B cell (primary cell): Measurements from ENCODE around the gene BUB1B.

Experiments used
- EZH2 ChIP-seq: IDR thresholded peaks from 2 replicates; pipeline ENCODE4 v1.6.1; 2012; ENCODE audit warnings: borderline replicate concordance, low read depth, mild to moderate bottlenecking, moderate library complexity, low read length; ENCODE audit not compliant: insufficient read depth, poor library complexity, severe bottlenecking
- TF ChIP-seq, protein P1 (sequence below): fragments of 200-600 bp; IDR thresholded peaks from one replicate; pipeline ENCODE4 v1.8.0; 2022; ENCODE audit warnings: antibody characterized with exemption, mild to moderate bottlenecking

DNA sequence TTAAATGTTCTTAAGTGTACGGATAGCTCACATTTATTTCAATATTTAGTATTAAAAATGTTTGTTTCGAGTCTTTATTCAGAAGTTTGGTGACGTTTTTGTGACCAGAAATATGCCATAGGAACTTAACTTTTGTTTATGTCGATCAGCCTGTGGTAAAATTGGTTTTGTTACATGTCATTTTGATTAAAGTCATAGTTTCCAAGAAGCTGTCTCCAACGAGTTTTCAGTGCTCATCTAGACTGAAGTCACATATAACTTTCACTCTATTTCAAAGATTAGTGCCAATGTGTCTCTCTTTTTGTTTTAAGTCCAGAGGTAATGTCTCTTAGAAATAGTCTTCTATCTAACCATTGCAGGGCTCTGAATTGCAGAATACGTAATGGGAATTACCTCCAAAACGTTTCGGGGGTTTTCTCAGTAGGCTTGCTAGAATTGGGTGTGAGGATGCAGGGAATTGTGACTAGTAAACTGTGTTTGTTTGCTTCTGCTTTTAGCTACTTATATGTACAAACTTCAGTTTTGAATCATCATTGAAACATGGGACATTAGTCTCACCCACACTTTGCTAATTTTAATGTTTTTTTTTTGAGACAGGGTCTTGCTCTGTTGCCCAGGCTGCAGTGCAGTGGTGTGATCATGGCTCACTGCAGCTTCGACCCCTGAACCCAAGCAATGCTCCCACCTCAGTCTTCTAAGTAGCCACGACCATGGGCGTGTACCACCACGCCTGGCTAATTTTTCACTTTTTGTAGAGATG is 3.0 kb downstream of the BUB1B start:
- TF ChIP-seq EZH2, result no peak
- TF ChIP-seq, protein P1, sequence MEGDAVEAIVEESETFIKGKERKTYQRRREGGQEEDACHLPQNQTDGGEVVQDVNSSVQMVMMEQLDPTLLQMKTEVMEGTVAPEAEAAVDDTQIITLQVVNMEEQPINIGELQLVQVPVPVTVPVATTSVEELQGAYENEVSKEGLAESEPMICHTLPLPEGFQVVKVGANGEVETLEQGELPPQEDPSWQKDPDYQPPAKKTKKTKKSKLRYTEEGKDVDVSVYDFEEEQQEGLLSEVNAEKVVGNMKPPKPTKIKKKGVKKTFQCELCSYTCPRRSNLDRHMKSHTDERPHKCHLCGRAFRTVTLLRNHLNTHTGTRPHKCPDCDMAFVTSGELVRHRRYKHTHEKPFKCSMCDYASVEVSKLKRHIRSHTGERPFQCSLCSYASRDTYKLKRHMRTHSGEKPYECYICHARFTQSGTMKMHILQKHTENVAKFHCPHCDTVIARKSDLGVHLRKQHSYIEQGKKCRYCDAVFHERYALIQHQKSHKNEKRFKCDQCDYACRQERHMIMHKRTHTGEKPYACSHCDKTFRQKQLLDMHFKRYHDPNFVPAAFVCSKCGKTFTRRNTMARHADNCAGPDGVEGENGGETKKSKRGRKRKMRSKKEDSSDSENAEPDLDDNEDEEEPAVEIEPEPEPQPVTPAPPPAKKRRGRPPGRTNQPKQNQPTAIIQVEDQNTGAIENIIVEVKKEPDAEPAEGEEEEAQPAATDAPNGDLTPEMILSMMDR, result no peak
